H9 (cell line): Measurements from ENCODE around the gene ATP8A2. TPM values are rescaled to one million over a fixed set of nuclear protein-coding genes. Genes with fewer than 3 reads are reported as not detected.

Experiments used
- DNase-seq: peaks from one replicate; pipeline ENCODE4 v3.0.0-alpha.2; 2017
- H2AFZ ChIP-seq: one replicate; pipeline ENCODE4 v1.6.1; 2013; ENCODE audit warnings: mild to moderate bottlenecking, low read length, control low read depth, moderate library complexity
- H2AK5ac ChIP-seq: 2 replicates; pipeline ENCODE4 v1.6.1; 2013; ENCODE audit warnings: low read length, control low read depth, mixed read lengths; ENCODE audit not compliant: insufficient read length
- H2BK120ac ChIP-seq: one replicate; pipeline ENCODE4 v1.6.1; 2013; ENCODE audit warnings: low read depth, mild to moderate bottlenecking, low read length, control low read depth, inconsistent platforms; ENCODE audit not compliant: poor library complexity, severe bottlenecking
- H2BK12ac ChIP-seq: 2 replicates; pipeline ENCODE4 v1.6.1; 2013; ENCODE audit warnings: low read length, control low read depth, mixed read lengths, low read depth; ENCODE audit not compliant: insufficient read length
- H2BK15ac ChIP-seq: 2 replicates; pipeline ENCODE4 v1.6.1; 2013; ENCODE audit warnings: low read depth, low read length, control low read depth
- H2BK20ac ChIP-seq: one replicate; pipeline ENCODE4 v1.6.1; 2013; ENCODE audit warnings: low read depth, mild to moderate bottlenecking, low read length, control low read depth, inconsistent platforms; ENCODE audit not compliant: poor library complexity, severe bottlenecking
- H2BK5ac ChIP-seq: 2 replicates; pipeline ENCODE4 v1.6.1; 2013; ENCODE audit warnings: low read length, control low read depth, mixed read lengths; ENCODE audit not compliant: insufficient read length
- H3K14ac ChIP-seq: 2 replicates; pipeline ENCODE4 v1.6.1; 2013; ENCODE audit warnings: low read length, control low read depth; ENCODE audit not compliant: insufficient read depth
- H3K18ac ChIP-seq: 2 replicates; pipeline ENCODE4 v1.6.1; 2013; ENCODE audit warnings: low read depth, mild to moderate bottlenecking, mixed read lengths, low read length, control low read depth; ENCODE audit not compliant: insufficient read length
- H3K23ac ChIP-seq: 2 replicates; pipeline ENCODE4 v1.6.1; 2013; ENCODE audit warnings: low read length, control low read depth, mixed read lengths, low read depth; ENCODE audit not compliant: insufficient read length
- H3K23me2 ChIP-seq: 2 replicates; pipeline ENCODE4 v1.6.1; 2013; ENCODE audit warnings: low read depth, mild to moderate bottlenecking, mixed read lengths, low read length, control low read depth; ENCODE audit not compliant: insufficient read length, poor library complexity, severe bottlenecking
- H3K27ac ChIP-seq: 2 replicates; pipeline ENCODE4 v1.5.1; 2013; ENCODE audit warnings: low read length, control low read depth, mixed read lengths, low read depth; ENCODE audit not compliant: insufficient read length
- H3K27me3 ChIP-seq: 2 replicates; pipeline ENCODE4 v1.6.1; 2013; ENCODE audit warnings: low read length, control low read depth, inconsistent platforms; ENCODE audit not compliant: insufficient read depth
- H3K4ac ChIP-seq: 2 replicates; pipeline ENCODE4 v1.6.1; 2013; ENCODE audit warnings: low read depth, mild to moderate bottlenecking, control low read depth, inconsistent platforms, low read length, moderate library complexity
- H3K4me1 ChIP-seq: 2 replicates; pipeline ENCODE4 v1.6.1; 2013; ENCODE audit warnings: low read length, control low read depth, inconsistent platforms; ENCODE audit not compliant: insufficient read depth
- H3K4me2 ChIP-seq: 2 replicates; pipeline ENCODE4 v1.6.1; 2013; ENCODE audit warnings: low read length, control low read depth, mixed read lengths; ENCODE audit not compliant: insufficient read length, insufficient read depth
- H3K56ac ChIP-seq: 2 replicates; pipeline ENCODE4 v1.6.1; 2013; ENCODE audit warnings: low read depth, mild to moderate bottlenecking, mixed read lengths, low read length, control low read depth; ENCODE audit not compliant: insufficient read length
- H3K79me1 ChIP-seq: 2 replicates; pipeline ENCODE4 v1.6.1; 2013; ENCODE audit warnings: low read depth, mild to moderate bottlenecking, moderate library complexity, low read length, control low read depth, inconsistent platforms; ENCODE audit not compliant: insufficient read depth, poor library complexity, severe bottlenecking
- H3K79me2 ChIP-seq: 2 replicates; pipeline ENCODE4 v1.6.1; 2013; ENCODE audit warnings: low read length, control low read depth, inconsistent platforms; ENCODE audit not compliant: insufficient read depth
- H3K9ac ChIP-seq: 2 replicates; pipeline ENCODE4 v1.6.1; 2013; ENCODE audit warnings: low read length, control low read depth, mixed read lengths; ENCODE audit not compliant: insufficient read length; ENCODE audit errors: extremely low read depth
- H3K9me3 ChIP-seq: one replicate; pipeline ENCODE4 v1.6.1; 2013; ENCODE audit warnings: low read depth, low read length, inconsistent platforms; ENCODE audit not compliant: control insufficient read depth
- H3T11ph ChIP-seq: one replicate; pipeline ENCODE4 v1.6.1; 2013; ENCODE audit warnings: mild to moderate bottlenecking, low read length, control low read depth, inconsistent platforms
- H4K20me1 ChIP-seq: one replicate; pipeline ENCODE4 v1.6.1; 2013; ENCODE audit not compliant: control insufficient read depth, insufficient read length, insufficient read depth
- H4K5ac ChIP-seq: 2 replicates; pipeline ENCODE4 v1.6.1; 2013; ENCODE audit warnings: low read depth, mild to moderate bottlenecking, mixed read lengths, low read length, control low read depth; ENCODE audit not compliant: insufficient read length
- H4K8ac ChIP-seq: replicated peaks from 2 replicates; pipeline ENCODE4 v1.6.1; 2013; ENCODE audit warnings: low read length, control low read depth, mixed read lengths, low read depth; ENCODE audit not compliant: insufficient read length
- H4K91ac ChIP-seq: 2 replicates; pipeline ENCODE4 v1.6.1; 2013; ENCODE audit warnings: low read depth, mild to moderate bottlenecking, moderate library complexity, mixed read lengths, low read length, control low read depth; ENCODE audit not compliant: insufficient read length
- H3K27ac Mint-ChIP-seq, 3 experiments: 2 replicates in 2 of 3; 3 replicates in 1 of 3; pipeline ENCODE4 v1.8.0; 2020 to 2021; ENCODE audit warnings: mixed read lengths in 3 of 3, mild to moderate bottlenecking in 1 of 3, moderate library complexity in 1 of 3
- H3K27me3 Mint-ChIP-seq: 2 replicates; pipeline ENCODE4 v1.8.0; 2021; ENCODE audit warnings: low read depth, mild to moderate bottlenecking, moderate library complexity, mixed read lengths
- H3K36me3 Mint-ChIP-seq, 3 experiments: 2 replicates in 2 of 3; 3 replicates in 1 of 3; pipeline ENCODE4 v1.8.0; 2020 to 2021; ENCODE audit warnings: low read depth in 3 of 3, mixed read lengths in 3 of 3; ENCODE audit not compliant: insufficient read depth in 1 of 3
- H3K4me1 Mint-ChIP-seq, 2 experiments: 2 replicates each; pipeline ENCODE4 v1.8.0; 2020; ENCODE audit warnings: mixed read lengths in 2 of 2
- H3K4me3 Mint-ChIP-seq, 2 experiments: 2 replicates in 1 of 2; 3 replicates in 1 of 2; pipeline ENCODE4 v1.8.0; 2020 to 2021; ENCODE audit warnings: mild to moderate bottlenecking in 2 of 2, mixed read lengths in 2 of 2, moderate library complexity in 1 of 2
- H3K9me3 Mint-ChIP-seq, 2 experiments: 2 replicates in 1 of 2; 3 replicates in 1 of 2; pipeline ENCODE4 v1.8.0; 2020; ENCODE audit warnings: mild to moderate bottlenecking in 2 of 2, mixed read lengths in 2 of 2, moderate library complexity in 1 of 2
- CTCF ChIP-seq: fragments of 200-600 bp; sonication (generic); conservative IDR thresholded peaks from 3 replicates; pipeline ENCODE4 v1.8.0; 2021; ENCODE audit warnings: antibody characterized with exemption, mild to moderate bottlenecking
- WGBS: extraction: QIAGEN DNeasy Blood & Tissue Kit; methylation state at CpG from one replicate; pipeline ENCODE4 v1.1.7; 2013; ENCODE audit warnings: missing lambda C conversion rate, low lambda C conversion rate, mixed read lengths; ENCODE audit not compliant: insufficient read length; ENCODE audit errors: extremely low coverage; 5-methylcytosine and 5-hydroxymethylcytosine counted together
- total RNA-seq: library from RNA; stranded (reverse); gene quantifications from 2 replicates; pipeline ENCODE4 v1.2.1, GENCODE V29; 2021

ATP8A2 gene
- total RNA-seq, 1 experiment from 2014 or later = 18.2 TPM

DNA sequence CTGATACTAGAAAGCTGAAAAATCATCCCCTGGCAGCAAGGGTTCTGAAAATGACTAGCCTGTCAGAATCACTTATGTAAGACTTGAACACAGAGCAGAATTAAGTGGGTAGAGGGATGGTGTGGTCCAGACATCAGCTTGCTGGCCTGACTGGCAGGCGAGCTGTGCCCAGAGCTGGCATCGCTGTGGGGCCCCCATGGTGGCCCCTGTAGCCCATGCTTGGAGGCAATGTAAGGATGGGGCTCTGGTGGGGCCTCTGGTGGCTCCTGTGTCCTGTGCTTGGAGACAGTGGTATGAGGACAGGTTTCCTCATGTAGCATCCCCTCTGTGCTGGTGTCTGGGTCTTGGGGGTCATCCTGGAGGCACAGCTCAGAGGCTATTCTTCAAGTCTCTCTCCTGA, 347.9 kb downstream of the ATP8A2 start:
- H2BK20ac ChIP-seq = no peak overlapping the region
- no peaks in the 10 kb centered on the region for H3K23me2 ChIP-seq
- no peak overlapping the region for H2BK15ac ChIP-seq
- H3K27me3 ChIP-seq = no peaks in the 10 kb centered on the region
- H3K36me3 Mint-ChIP-seq = no peaks in the 10 kb centered on the region
- WGBS = no CpG with 5 or more reads among the region's 2 CpGs
- H3K4me1 ChIP-seq = no peaks in the 10 kb centered on the region
- no peaks in the 10 kb centered on the region for H3K79me1 ChIP-seq
- no peak overlapping the region for H3K23ac ChIP-seq
- no peak overlapping the region for H3K18ac ChIP-seq
- no peak overlapping the region for H2BK12ac ChIP-seq
- no peak overlapping the region for H2BK5ac ChIP-seq
- no peak overlapping the region for H4K91ac ChIP-seq
- no peak for DNase-seq
- H4K8ac ChIP-seq = no peak overlapping the region
- TF ChIP-seq CTCF = no peak
- no peak overlapping the region for H3K9ac ChIP-seq
- no peak overlapping the region for H3K4me3 Mint-ChIP-seq
- no peak overlapping the region for H3K4me2 ChIP-seq
- H3K27ac ChIP-seq = no peak overlapping the region
- no peaks in the 10 kb centered on the region for H4K20me1 ChIP-seq
- no peaks in the 10 kb centered on the region for H3K79me2 ChIP-seq
- H3K9me3 ChIP-seq = no peaks in the 10 kb centered on the region
- no peak overlapping the region for H3K56ac ChIP-seq
- no peak overlapping the region for H3T11ph ChIP-seq
- H3K9me3 Mint-ChIP-seq = no peaks in the 10 kb centered on the region
- H3K27me3 Mint-ChIP-seq = no peaks in the 10 kb centered on the region
- no peak overlapping the region for H4K5ac ChIP-seq
- no peak overlapping the region for H3K4ac ChIP-seq
- H2AFZ ChIP-seq = no peak overlapping the region
- H3K14ac ChIP-seq = no peak overlapping the region
- H3K4me1 Mint-ChIP-seq = no peaks in the 10 kb centered on the region
- H3K27ac Mint-ChIP-seq = no peak overlapping the region
- H2BK120ac ChIP-seq = no peak overlapping the region
- no peak overlapping the region for H2AK5ac ChIP-seq
